Osteocyte (in vitro differentiated cells): ENCODE measurements around the gene UBE2H. TPM values are rescaled to one million over a fixed set of nuclear protein-coding genes. Genes with fewer than 3 reads are reported as not detected.

Experiments
- DNase-seq: peaks from one replicate; pipeline ENCODE4 v3.0.0; 2021; ENCODE audit warnings: mixed read lengths; ENCODE audit not compliant: unreplicated experiment; ENCODE audit errors: extremely low spot score
- H3K27ac Mint-ChIP-seq: one replicate; pipeline ENCODE4 v1.8.0; 2021; ENCODE audit warnings: mild to moderate bottlenecking, mixed read lengths; ENCODE audit not compliant: unreplicated experiment
- H3K27me3 Mint-ChIP-seq: one replicate; pipeline ENCODE4 v1.8.0; 2021; ENCODE audit warnings: mixed read lengths; ENCODE audit not compliant: unreplicated experiment
- H3K36me3 Mint-ChIP-seq: one replicate; pipeline ENCODE4 v1.8.0; 2021; ENCODE audit warnings: mixed read lengths; ENCODE audit not compliant: unreplicated experiment
- H3K4me1 Mint-ChIP-seq: one replicate; pipeline ENCODE4 v1.8.0; 2021; ENCODE audit warnings: mixed read lengths; ENCODE audit not compliant: unreplicated experiment
- H3K4me3 Mint-ChIP-seq: one replicate; pipeline ENCODE4 v1.8.0; 2021; ENCODE audit warnings: mild to moderate bottlenecking, moderate library complexity, mixed read lengths; ENCODE audit not compliant: unreplicated experiment
- H3K9me3 Mint-ChIP-seq: one replicate; pipeline ENCODE4 v1.8.0; 2021; ENCODE audit warnings: mixed read lengths; ENCODE audit not compliant: unreplicated experiment
- total RNA-seq: library from RNA; stranded (reverse); gene quantifications from 2 replicates; pipeline ENCODE4 v1.2.1, GENCODE V29; 2021
- TF ChIP-seq, protein P1 (sequence below): fragments of 200-600 bp; sonication (generic); IDR thresholded peaks from 2 replicates; pipeline ENCODE4 v1.5.0; 2021; ENCODE audit warnings: antibody characterized with exemption, mild to moderate bottlenecking, moderate library complexity

Gene UBE2H
- total RNA-seq, 1 donor from 2014 or later: 160 TPM

DNA sequence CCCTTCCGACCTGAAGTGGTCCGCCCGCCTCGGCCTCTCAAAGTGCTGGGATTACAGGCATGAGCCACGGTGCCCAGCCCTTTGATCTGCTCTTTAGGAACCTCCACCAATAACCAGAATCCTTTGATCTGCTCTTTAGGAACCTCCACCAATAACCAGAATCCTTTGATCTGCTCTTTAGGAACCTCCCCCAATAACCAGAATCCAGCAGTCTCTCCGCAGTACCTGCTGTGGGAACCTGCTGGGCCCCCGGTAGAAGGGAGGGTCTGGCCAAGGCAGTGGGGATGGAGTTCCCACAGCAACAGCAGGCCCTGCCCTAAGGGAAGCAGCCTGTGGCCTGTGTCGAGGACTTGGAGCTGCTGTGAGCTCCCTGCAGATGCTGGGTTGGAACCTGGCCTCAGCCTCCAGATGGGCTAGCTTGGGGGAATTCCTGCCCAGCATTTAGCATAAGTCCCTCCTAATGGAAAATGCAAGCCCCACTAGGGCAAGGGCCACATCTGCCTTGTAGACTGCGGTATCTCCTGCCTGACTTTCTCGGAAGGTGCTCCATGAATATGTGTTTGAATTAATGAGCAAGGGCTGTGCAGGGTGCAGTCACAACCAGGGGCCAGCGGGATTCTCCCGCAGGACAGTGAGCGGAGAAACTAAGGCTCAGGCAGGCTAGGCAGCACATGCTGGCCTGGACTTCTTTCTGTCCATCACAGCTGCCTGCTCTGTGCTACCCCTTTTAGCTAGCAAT, 165.8 kb downstream of the UBE2H start:
- H3K9me3 Mint-ChIP-seq: no peaks in the 10 kb centered on the region
- H3K27me3 Mint-ChIP-seq: peaks cover 63% of the 10 kb centered on the region
- TF ChIP-seq, protein P1, sequence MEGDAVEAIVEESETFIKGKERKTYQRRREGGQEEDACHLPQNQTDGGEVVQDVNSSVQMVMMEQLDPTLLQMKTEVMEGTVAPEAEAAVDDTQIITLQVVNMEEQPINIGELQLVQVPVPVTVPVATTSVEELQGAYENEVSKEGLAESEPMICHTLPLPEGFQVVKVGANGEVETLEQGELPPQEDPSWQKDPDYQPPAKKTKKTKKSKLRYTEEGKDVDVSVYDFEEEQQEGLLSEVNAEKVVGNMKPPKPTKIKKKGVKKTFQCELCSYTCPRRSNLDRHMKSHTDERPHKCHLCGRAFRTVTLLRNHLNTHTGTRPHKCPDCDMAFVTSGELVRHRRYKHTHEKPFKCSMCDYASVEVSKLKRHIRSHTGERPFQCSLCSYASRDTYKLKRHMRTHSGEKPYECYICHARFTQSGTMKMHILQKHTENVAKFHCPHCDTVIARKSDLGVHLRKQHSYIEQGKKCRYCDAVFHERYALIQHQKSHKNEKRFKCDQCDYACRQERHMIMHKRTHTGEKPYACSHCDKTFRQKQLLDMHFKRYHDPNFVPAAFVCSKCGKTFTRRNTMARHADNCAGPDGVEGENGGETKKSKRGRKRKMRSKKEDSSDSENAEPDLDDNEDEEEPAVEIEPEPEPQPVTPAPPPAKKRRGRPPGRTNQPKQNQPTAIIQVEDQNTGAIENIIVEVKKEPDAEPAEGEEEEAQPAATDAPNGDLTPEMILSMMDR: no peak
- no peak overlapping the region for H3K4me3 Mint-ChIP-seq
- peaks cover 27% of the 10 kb centered on the region for H3K4me1 Mint-ChIP-seq
- DNase-seq: no peak
- no peaks in the 10 kb centered on the region for H3K36me3 Mint-ChIP-seq
- no peak overlapping the region for H3K27ac Mint-ChIP-seq

DNA sequence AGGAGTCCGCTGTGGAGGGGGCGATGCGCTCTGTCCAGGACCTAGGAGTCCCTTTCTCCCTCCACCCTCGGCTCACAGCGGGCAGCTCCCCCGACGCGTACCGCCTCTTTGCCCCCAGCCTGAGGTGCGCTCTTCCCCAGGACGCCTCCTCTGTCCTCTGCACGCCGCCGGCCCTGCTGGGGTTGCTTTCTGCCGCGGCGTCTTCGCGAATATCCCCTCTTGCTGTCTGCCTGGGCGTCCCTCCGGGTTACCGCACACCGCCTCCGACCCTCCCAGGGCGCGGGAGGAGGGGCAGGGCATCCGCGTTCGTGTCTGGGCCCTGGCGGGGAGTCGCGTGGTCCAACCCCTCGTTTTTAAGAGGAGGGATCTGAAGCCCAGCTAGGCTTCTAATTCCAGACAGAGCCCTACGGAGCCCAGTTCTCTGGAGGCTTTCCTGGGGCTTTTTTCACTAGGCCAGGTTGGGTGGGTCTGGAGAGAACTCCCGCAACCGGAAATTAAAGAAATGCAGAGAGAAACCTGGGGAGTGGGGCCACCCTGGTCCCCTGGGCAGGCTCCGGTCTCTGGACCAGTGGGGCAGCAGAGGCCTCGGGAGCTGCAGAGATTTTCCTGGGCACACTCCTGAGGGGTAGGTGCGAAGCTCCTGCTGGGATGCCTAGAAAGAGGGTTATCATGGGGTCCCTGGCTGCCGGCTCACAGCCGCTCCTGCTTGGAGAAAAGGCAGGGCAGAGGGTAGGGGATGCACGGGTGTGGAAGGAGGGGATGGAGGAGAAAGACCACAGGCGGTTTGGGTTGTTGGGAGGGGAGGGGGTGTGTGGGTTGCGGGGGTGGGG, 166.9 kb downstream of the UBE2H start:
- peaks cover 33% of the 10 kb centered on the region for H3K4me1 Mint-ChIP-seq
- no peaks in the 10 kb centered on the region for H3K9me3 Mint-ChIP-seq
- peaks cover 71% of the 10 kb centered on the region for H3K27me3 Mint-ChIP-seq
- H3K36me3 Mint-ChIP-seq: no peaks in the 10 kb centered on the region
- no peak overlapping the region for H3K27ac Mint-ChIP-seq
- TF ChIP-seq, protein P1: no peak
- peak overlapping the region; percentile 35 for H3K4me3 Mint-ChIP-seq
- DNase-seq: no peak

DNA sequence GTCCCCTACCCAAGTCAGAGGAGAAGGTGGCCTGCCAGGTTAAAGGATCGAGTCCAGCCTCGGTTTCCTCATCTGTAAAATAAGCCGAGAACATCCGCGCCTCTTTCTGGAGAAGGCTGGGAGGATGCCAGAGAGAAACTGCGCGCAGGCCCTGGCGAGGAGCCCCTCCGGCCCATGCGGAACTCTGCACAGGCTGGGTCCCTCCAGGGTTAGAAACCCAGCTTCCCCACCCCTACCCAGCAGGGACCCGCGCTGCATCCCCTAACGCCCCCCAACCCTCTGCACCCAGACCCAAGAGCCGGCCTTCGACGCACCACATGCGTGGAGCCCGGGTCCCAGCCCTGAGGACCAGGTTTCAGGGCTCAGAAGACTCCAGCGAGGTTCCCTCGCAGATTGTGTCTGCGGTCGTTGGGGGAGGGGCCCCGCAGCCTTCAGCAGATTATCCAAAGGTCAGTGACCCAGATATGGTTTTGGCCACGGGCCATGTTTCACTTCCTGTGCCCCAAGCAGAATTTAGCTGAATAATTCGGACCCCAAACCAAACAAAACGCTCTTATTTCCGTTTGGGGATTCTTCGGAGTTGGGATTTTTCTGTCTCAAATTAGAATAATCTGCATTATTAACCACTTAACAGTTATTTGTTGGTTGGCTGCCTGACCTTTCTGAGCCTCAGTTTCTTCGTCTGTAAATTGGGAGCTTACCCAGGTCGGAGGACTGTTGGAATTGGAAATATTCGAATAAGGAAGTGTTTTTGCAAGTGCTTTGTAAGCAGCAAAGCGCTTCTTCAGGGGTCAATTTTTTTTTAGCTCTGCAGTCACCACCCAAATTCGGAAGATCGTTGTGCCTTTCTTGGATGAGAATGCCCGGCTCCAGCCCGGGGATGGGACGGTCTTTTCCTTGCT, 167.7 kb downstream of the UBE2H start:
- no peaks in the 10 kb centered on the region for H3K36me3 Mint-ChIP-seq
- no peak for DNase-seq
- H3K4me3 Mint-ChIP-seq: no peak overlapping the region
- TF ChIP-seq, protein P1: no peak
- H3K9me3 Mint-ChIP-seq: no peaks in the 10 kb centered on the region
- H3K4me1 Mint-ChIP-seq: peaks cover 34% of the 10 kb centered on the region
- peaks cover 72% of the 10 kb centered on the region for H3K27me3 Mint-ChIP-seq
- no peak overlapping the region for H3K27ac Mint-ChIP-seq

DNA sequence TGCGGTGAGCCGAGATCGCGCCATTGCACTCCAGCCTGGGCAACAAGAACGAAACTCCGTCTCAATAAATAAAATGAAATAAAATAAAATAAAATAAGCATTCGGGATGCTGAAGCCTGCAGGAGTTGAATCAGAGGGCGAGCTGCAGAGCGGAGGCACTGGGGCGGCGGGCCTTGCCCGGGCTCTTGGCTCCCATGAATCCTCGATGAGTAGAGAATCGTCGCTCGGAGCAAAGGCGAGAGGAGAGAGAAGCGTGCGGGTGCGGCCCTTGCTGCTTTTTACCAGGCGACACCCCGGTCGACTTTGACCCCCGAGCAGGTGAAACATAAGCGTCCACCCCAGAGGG, 168.3 kb downstream of the UBE2H start:
- Mint-ChIP-seq H3K36me3 (no peaks in the 10 kb centered on the region), H3K4me3 (no peak overlapping the region), H3K4me1 (peaks cover 34% of the 10 kb centered on the region), H3K27ac (no peak overlapping the region), H3K27me3 (peaks cover 69% of the 10 kb centered on the region), H3K9me3 (no peaks in the 10 kb centered on the region)
- no peak for DNase-seq
- TF ChIP-seq, protein P1: no peak
